GM18861 (cell line): ENCODE data around the gene PTPMT1.
"Not testable (repeated sequence)": the region's sequence is repeated elsewhere in the genome, so short reads cannot be mapped to it uniquely, and the experiment has no call there.

Source experiments
- ATAC-seq: cut with Tn5 transposase; IDR thresholded peaks from one replicate; pipeline ENCODE4 v1.9.1; 2021; ENCODE audit not compliant: unreplicated experiment

Gene PTPMT1

GRCh38 chr11:47545298-47545697 is 20.1 kb upstream of the PTPMT1 start:
- no peak for ATAC-seq

GRCh38 chr11:47546274-47546673 is 19.1 kb upstream of the PTPMT1 start:
- ATAC-seq: not testable (repeated sequence)

DNA sequence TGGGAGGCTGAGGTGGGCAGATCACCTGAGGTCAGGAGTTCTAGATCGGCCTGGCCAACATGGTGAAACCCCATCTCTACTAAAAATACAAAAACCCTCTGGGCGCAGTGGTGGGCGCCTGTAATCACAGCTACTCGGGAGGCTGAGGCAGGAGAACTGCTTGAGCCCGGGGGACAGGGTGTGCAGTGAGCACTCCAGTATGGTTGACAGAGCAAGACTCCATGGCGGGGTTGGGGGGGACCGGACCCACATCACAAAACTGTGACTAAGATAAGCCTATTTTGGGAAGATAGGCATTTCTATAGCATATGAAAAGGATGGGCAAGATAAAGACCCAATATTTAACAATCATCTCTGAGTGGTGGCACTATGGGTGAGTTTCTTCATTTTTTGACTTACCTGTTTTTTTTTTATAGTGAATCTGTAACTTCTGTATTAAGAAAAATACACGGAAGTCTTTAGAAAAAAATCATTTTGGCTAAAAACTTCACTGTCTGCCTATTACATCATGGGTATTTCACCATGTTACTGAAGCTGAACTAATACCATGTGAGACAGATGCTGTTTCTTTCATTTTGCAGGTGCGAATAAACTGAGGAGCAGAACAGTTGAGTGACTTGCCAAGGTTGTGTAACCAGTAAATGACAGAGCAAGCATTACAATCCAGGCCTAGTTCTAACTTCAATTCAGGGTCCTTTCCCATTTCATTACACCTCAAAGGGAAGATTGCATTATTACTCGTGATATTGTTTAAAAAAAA is 14.9 kb upstream of the PTPMT1 start:
- no peak for ATAC-seq

DNA sequence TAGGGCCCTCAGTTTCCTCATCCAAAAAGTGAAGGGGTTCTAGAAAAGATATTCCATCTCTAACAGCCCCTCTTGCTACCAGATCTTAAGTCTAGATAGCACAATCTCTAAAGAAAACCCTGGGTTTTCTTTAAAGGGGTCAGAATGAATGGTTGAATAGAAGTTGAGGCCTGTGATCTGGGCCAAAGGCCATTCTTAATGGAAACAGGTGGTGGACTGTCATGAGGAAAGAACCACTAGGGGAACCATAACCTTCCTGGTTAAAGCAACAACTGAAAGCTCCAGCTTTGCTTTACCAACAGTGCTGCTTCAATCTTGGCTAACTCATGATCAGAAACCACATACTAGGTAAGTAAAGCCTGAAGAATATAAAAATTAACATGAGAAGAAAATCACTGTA is 14.3 kb upstream of the PTPMT1 start:
- ATAC-seq: peak; percentile 29

DNA sequence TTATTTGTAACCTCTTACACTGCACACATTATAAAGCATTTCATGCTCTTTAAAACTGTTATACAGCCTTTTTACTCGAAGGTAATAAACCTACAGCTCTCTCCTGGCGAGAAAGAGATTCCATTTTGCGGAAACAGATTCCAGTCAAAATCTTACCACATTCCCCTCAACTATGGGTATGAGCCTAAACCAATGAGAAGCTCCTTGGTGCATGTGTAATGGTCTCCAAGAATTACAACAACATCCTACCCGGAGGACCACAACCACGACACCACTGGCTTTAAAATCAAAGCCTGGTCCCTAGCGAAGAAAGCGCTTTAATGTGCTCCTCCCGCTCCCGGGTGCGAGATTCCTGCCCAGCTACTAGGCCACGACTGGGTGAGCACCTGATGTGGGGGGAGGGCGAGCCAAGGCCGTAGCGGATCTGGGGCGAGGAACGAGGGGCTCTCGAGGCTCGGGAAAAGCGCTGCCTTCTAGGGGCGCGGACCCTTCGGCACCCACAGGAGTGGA is 13.3 kb upstream of the PTPMT1 start:
- ATAC-seq: no peak

DNA sequence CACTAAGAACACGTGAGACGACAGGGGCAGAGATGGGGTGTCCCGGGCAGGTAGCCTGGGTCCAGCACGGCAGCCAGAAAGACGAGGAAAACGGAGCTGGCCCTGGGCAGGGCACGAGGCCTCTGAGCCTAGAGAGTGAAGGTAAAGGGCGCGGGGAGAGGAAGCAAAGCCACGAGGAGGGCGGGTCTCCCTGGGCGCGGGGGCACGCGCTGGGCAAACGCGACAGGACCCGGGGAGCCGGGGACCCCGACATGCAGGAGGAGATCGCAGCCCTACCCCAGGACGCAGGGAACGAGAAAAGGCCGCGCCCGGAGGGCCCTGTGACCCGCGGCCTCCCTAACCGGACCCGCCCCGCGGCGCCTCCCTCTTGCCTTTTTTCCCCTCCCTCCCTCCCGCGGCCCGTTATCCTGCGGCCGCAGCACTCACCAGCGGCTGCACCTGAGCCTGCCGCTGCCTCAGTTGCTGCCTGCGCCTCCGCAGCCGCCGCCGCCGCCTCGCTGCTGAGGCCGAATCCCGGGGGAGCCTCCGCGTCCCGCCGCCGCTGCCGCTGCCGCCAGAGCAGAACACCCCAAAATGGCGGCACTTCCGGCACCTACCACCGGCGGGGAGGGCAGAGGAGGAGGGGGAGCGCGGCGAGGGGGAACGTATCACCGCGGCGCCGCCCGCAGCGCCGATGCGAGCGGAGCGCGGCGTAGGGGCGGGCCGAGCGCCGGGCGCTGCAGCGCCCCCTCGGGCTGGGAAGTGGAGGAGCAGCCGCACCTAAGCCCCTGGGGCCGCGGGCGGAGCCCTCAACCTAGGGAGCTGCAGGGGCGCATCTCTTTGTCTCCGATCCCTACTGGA is 12.6 kb upstream of the PTPMT1 start, which contains the start of gene CELF1:
Gene CELF1, minus strand, starts transcription at position 567 of the 840 bp plus-strand sequence. CDS start 53,609 bp downstream, outside the sequence.
- peak; percentile 92 for ATAC-seq

- peak; percentile 17 for ATAC-seq
Observed at GRCh38 chr11:47553406-47553743, 12.0 kb upstream of the PTPMT1 start.

GRCh38 chr11:47557004-47557403 is 8.4 kb upstream of the PTPMT1 start:
- not testable (repeated sequence) for ATAC-seq

DNA sequence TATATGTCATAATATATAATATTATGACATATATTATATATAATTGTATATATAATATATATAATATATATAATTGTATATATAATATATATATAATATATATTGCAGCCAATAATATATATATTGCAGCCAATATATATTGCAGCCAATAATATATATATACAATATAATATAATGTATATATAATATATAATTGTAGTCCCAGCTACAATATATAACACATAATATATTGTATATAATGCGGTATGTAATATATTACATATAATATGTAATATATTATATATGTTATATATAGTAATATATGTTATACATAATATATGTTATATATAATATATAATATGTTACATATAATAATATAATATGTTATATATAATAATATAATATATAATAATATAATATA is 6.7 kb upstream of the PTPMT1 start:
- ATAC-seq: no peak

GRCh38 chr11:47560426-47560825 is 5.0 kb upstream of the PTPMT1 start:
- no peak for ATAC-seq

- not testable (repeated sequence) for ATAC-seq
Observed at GRCh38 chr11:47562393-47562792, 3.0 kb upstream of the PTPMT1 start.

GRCh38 chr11:47564366-47564765 is 1.0 kb upstream of the PTPMT1 start:
- not testable (repeated sequence) for ATAC-seq

- ATAC-seq: no peak
Observed at GRCh38 chr11:47564933-47565339, 463 bp upstream of the PTPMT1 start.

DNA sequence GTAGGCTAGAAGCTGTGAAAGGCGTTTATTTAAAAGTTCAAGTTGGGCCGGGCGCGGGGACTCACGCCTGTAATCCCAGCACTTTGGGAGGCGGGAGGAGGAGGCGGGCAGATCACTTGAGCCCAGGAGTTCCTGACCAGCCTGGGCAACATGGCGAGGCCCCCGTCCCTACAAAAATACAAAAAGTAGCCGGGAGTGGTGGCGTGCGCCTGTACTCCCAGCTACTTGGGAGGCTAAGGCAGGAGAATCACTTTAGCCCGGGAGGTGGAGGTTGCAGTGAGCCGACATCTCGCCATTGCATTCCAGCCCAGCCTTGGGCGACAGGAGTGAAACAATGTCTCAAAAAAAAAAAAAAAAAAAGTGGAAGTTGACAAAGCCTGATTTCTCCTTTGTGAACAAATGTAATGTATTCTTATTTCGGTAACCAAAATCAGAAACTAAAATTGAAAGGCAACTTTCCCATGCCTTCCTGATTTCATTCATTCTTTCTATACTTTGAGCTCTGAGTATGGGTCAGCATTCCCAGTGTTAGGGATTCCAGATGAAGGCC is 825 bp downstream of the PTPMT1 start:
- ATAC-seq: no peak

DNA sequence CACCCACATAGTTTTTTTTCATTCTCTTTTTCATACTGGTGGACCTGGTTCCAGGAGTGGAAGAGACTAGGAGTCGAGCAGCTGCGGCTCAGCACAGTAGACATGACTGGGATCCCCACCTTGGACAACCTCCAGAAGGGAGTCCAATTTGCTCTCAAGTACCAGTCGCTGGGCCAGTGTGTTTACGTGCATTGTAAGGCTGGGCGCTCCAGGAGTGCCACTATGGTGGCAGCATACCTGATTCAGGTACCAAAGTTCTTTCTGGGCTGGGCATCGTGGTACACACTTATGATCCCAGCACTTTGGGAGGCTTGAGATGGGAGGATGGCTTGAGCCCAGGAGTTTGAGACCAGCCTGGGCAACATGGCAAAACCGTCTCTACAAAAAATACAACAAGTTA is 4.2 kb downstream of the PTPMT1 start:
- no peak for ATAC-seq

DNA sequence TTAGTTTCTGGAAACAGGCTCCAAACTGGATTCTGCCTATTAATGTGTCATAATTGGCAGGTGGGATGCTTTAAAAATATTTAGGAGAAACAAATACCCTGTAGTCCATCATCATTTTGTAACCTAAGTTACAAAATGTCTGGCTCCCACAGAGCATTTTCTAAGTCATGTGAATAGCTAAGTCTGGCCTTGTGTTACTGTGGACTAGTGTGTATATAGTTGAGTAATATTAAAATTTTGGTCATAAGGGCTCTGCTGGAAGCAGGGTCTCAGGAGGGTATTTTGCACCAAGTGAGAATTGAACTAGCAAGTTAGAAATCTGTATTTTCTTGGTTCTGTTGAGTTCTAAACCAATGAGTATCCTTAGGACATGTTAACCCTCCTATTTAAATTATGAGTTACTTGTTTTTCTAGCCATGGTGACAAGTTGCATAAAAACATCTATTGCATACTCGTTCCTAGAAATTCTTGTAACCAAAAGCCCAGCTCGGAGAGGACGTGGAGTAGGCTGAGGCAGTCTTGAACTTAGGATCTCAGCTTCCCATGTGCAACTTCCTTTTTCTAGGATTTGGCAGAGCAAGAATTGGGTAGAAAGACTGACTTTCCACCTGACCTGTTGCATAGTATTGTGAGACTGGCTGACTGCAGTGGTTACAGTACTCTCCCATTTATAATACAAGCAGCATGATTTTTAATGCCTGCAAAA is 5.4 kb downstream of the PTPMT1 start:
- ATAC-seq: no peak

- no peak for ATAC-seq
Observed at GRCh38 chr11:47571357-47571729, 5.9 kb downstream of the PTPMT1 start.

GRCh38 chr11:47571895-47572294 is 6.5 kb downstream of the PTPMT1 start:
- no peak for ATAC-seq

DNA sequence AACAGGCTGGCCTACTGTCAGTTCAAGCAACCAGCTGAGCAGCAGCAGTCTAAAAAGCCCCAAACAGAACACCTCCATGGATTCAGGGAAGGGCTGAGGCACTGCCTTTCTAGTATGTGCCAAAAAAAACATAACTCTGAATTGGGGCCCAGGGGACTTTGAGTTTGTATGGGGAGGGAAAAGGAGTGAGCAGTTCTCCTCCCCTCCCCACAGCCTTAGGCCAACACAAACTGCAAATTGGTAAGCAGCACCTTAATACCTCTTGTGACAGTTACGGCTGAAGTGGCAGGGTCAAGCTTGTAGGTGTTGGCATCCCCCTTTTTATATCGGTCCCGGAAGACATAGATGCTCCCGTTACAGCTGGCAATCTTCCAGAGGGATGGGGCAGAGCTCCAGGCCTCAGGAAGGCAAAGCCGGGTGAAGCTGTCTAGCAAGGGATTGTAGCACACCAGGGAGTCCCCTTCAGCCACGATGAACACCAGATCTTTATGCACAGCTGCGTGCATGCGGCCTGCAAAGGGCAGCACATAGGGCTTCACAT is 7.4 kb downstream of the PTPMT1 start:
- no peak for ATAC-seq

DNA sequence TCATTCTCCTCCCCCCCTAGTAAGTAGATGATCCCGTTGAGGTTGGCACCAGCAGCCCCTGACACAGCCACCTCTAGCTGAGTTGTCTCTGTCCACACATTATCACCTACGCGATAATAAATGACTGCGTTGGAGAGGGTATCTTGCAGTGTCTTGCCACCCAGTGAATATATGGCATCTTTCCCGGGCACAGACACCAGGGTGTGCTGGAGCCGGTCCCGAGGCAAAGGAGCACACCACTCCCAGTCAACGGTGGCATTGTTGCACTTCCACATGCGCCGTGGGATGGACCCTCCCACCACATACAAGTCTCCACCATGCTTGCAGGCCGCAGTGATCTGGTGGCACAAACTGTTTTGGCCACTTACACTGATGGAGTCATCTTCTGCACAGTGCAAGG is 7.9 kb downstream of the PTPMT1 start:
- no peak for ATAC-seq
